ENCODE data around the gene DGKB.
A peak's percentile ranks its signal among the peaks of the same experiment; 100 is the strongest.

Gene DGKB

DNA sequence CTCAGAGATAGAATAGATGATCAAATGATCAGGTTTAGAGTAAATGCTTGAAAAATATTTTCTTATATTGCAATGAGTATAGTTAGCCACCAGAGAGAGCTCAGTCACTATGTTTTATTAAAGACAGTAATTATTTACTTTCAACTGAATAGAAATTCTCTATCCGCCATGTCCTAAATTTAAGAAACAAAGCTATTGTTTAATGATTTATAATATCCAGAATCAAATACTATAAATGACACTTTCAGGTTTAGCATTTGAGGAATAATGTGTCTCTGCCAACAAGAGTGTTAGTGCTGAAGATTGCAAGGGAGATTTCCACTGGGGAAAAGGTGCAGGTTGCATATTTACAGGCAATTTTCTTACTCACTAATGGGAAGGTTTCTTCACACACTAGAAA is 184.7 kb downstream of the DGKB start:
- no peak overlapping the region for H3K4me3 ChIP-seq (ENCODE audit: low read depth, low read length)
- no peak for DNase-seq (ENCODE audit: low read depth)
- TF ChIP-seq, protein P1, sequence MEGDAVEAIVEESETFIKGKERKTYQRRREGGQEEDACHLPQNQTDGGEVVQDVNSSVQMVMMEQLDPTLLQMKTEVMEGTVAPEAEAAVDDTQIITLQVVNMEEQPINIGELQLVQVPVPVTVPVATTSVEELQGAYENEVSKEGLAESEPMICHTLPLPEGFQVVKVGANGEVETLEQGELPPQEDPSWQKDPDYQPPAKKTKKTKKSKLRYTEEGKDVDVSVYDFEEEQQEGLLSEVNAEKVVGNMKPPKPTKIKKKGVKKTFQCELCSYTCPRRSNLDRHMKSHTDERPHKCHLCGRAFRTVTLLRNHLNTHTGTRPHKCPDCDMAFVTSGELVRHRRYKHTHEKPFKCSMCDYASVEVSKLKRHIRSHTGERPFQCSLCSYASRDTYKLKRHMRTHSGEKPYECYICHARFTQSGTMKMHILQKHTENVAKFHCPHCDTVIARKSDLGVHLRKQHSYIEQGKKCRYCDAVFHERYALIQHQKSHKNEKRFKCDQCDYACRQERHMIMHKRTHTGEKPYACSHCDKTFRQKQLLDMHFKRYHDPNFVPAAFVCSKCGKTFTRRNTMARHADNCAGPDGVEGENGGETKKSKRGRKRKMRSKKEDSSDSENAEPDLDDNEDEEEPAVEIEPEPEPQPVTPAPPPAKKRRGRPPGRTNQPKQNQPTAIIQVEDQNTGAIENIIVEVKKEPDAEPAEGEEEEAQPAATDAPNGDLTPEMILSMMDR (IDR thresholded peaks at IDR 0.05; ENCODE audit: insufficient read depth, low read depth, low read length, missing control alignments), result peak; percentile 25

DNA sequence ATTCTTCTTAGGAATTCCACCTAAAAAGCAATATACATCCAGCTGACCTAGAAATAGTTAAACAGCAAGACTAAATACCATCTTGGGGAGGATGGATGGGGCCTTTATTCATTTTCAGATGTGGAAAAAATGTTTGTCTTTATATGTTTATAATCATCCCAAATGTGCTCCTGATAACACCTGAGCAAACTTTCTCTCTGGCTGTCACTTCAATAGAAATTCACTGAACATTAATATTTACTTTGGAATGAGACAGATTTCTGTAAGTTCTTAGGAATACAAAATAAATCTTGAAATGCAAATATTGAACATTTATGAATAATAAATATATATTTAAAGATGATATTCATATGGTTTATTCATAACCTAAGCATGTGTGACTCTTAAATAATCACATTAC is 185.4 kb downstream of the DGKB start:
- H3K4me3 ChIP-seq (ENCODE audit: low read depth, low read length), result no peak overlapping the region
- TF ChIP-seq, protein P1 (IDR thresholded peaks at IDR 0.05; ENCODE audit: insufficient read depth, low read depth, low read length, missing control alignments), result no peak

DNA sequence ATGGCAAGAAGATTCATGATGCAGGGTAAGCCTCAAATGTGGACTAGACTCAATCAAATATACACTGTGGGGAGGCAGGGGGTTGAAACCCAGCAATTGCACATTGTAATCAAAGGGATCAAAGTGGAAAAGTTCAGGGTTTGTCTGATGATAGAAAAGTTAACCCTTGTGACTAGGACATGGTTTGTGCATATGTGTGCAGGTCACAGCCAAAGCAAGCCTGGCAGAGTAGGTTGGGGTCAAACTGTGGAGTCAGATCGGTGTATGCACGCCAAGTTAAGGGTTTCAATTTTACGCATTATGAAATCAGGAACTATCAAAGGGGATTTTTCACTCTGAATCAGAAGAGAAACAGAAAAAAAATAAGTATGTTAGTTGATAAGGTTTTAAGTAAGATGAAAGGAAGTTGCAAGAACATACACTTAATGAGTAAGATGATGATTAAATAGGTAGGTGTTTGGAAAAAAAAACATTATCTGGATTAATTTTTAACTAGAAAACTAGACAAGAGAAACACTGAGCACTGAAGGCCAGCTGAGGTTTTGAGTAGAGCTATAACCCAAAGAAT is 188.3 kb downstream of the DGKB start:
- no peak overlapping the region for H3K4me3 ChIP-seq (ENCODE audit: low read depth, low read length)
- TF ChIP-seq, protein P1 (IDR thresholded peaks at IDR 0.05; ENCODE audit: insufficient read depth, low read depth, low read length, missing control alignments), result no peak
- peak; percentile 75 for DNase-seq (ENCODE audit: low read depth)

More for the DNA sequence above, 185.4 kb downstream of the DGKB start:
- no peak for DNase-seq (ENCODE audit: low read depth)

DNA sequence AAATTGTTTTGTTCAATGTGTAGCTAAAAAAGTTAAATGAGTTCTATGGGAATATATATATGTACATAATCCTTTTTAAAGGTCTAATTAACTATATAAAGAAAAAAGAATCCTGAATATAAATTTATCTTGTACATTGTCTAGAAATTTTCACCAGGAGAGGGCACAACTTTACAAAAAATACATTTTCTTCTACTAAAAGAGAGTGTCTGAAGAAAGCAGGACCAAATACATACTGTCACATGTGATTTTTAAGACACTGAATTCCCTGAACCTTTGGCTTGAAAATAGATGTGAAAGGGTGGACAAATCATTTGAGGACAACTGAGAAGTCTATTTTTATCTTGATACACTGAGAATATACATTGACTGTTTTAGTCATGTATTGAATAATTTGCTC is 204.3 kb downstream of the DGKB start:
- no peak overlapping the region for H3K4me3 ChIP-seq (ENCODE audit: low read depth, low read length)
- TF ChIP-seq, protein P1 (IDR thresholded peaks at IDR 0.05; ENCODE audit: insufficient read depth, low read depth, low read length, missing control alignments), result no peak
- no peak for DNase-seq (ENCODE audit: low read depth)

DNA sequence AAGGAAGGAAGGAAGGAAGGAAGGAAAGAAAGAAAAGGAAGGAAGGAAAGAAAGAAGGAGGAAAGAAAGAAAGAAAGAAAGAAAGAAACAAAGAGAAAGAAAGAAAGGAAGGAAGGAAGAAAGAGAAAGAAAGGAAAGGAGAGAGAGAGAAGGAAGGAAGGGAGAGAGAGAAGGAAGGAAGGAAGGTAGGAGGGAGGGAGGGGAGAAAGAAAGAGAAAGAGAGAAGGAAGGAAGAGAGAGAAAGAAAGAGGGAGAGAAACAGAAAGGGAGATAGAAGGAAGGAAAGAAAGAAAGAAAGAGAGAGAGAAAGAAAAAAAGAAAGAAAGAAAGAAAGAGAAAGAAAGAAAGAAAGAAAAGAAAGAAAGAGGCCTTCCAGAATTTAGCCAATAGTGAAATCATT is 204.9 kb downstream of the DGKB start:
- DNase-seq (ENCODE audit: low read depth), result no peak
- no peak overlapping the region for H3K4me3 ChIP-seq (ENCODE audit: low read depth, low read length)
- TF ChIP-seq, protein P1 (IDR thresholded peaks at IDR 0.05; ENCODE audit: insufficient read depth, low read depth, low read length, missing control alignments), result no peak

DNA sequence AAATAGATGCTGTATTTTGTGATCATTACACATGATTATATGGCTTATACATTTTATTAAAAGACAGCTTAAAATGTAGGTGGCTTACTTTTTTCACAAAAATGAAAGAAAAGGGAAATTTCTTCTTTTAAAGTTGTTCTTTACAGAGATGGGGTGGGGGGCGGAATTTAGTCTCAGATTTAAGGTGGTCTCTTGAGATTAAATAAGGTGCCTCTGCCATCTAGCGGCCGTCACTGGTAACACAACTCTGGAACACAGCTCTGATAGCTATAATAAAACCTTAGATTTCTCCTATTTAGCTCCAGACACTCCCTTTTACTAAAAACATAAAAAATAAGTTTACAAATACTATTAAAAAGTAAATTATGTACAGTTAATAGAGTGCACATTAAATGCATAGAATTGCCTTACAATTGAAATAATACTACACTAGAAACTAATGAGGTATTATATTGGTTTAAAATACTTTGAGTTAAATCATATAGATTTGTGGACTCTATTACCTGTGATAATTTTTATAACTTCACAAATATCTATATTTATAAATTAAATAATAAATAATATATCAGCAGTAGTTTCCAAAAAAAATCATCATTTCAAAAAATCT is 210.9 kb downstream of the DGKB start:
- TF ChIP-seq, protein P1 (IDR thresholded peaks at IDR 0.05; ENCODE audit: insufficient read depth, low read depth, low read length, missing control alignments), result peak; percentile 72
- H3K4me3 ChIP-seq (ENCODE audit: low read depth, low read length), result no peak overlapping the region
- peak; percentile 47 for DNase-seq (ENCODE audit: low read depth)

DNA sequence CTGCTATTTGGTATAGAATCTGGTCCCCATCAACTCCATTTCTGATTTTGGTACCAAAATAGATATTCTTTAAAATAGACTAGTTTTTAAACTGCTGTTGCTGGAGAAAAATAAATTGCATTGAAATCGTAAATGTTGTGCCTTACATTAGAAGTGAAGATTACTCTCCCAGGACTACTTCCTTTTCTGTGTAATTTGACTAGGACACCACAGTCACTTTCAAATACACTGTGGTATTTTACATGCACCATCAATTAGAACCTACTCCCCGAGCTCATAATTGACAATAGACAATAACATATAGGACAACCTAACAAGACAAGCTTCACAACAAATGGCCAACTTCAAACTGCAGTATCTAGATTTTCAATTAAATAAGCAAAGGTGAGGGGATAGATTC is 211.5 kb downstream of the DGKB start:
- TF ChIP-seq, protein P1 (IDR thresholded peaks at IDR 0.05; ENCODE audit: insufficient read depth, low read depth, low read length, missing control alignments), result no peak
- peak; percentile 3 for DNase-seq (ENCODE audit: low read depth)
- H3K4me3 ChIP-seq (ENCODE audit: low read depth, low read length), result no peak overlapping the region
